ENCODE measurements around the gene SCUBE1.

Gene SCUBE1

DNA sequence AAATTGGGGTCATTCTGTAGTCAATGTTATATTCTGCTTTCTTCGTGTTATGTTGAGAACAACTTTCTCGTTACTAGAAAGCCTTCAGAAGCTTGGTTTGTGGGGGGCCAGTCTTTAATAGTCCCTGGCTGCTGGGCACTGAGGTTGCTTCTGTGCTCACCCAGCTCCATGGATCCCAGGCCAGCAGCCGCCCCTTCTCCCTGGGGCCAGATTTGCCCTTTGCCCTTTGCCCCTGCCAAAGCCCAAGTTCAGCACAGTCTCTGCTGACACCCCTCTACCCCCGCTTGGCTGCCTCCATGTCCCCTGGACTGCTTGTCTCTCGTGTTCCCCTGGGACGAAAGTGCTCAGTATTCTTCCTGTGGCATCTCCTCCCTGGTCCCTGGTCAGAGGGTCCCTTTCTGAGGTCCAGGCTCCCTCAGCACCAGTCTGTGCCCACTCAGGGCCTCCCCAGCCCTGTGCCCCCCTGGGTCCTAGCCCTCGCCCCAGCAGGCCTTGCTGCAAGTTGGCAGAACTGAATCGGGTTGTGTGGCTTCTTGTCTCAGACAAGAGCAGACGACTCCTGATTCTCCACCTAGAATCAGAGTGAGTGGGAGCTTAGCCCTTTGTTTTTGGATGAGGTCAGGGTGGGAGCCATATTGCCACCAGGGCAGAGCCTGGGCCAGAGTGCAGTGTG, 185.2 kb downstream of the SCUBE1 start:
- DNase-seq (ENCODE audit: low read depth, low spot score) = no peak

DNA sequence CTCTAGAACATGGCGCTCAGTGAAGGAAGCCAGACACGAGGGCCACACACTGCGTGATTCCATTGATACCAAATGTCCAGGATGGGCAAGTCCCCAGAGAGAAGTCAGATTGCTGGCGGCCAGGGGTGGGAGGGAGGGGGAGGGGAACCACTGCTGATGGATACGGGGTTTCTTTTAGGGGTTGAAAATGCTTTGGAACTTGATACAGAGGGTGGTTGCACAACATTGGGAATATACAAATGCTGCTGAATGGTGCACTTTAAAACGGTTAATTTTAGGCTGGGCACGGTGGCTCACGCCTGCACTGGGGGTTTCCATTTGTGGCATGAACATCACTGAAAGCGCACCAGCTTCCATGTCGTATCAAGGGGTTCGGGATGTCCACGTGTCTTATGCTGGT, 186.8 kb downstream of the SCUBE1 start:
- DNase-seq (ENCODE audit: low read depth, low spot score) = no peak

DNA sequence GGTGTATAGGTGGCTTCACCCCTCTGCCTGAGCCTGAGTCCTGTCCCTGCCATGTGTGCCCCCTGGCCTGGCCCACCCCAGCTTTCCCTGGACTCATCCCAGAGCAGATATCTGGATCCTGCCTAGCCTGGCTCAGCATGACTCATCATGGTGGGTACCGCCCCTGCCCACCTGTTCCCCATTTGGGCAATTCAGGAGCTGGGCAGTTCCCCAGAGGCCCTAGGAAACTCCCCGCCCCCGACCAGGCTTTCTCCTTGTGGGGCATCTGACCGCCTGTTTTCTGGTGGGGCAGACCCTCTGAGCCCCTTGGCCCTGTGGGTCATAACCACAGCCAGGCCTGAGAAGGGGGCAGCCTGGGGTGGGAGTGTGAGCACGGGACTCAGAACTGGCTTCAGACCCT, 187.4 kb downstream of the SCUBE1 start:
- DNase-seq (ENCODE audit: low read depth, low spot score) = no peak

DNA sequence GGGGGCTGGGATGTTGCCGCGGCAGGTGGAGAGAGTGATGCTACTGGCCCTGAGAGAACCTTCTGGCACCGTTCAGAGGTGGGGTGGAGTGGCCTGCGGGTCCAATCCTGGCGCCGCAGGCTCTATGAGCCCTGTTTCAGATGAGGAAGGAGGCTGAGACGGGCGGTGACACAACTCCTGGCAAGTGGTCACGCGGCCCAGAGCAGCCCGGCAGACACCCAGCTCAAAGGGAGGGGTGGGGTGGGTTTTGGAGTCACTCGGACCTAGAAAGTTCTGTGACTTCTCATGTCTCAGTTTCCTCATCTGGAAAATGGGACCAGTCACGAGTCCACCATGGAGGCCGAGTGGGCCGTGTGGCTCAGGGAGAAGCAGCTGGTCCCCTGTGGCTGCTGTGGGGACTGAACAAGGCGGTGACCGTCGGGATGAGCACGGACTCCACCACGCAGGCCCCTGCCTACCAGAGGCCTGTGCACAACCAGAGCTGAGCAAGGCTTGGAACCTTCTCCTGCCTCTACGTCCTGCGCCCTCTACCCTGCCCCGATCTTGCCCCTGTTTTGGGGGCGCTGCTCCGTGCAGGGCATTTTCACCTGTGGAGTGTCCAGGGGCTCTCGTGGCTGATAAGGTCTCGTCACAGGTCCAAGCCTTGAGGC, 188.2 kb downstream of the SCUBE1 start:
- no peak for DNase-seq (ENCODE audit: low read depth, low spot score)

DNA sequence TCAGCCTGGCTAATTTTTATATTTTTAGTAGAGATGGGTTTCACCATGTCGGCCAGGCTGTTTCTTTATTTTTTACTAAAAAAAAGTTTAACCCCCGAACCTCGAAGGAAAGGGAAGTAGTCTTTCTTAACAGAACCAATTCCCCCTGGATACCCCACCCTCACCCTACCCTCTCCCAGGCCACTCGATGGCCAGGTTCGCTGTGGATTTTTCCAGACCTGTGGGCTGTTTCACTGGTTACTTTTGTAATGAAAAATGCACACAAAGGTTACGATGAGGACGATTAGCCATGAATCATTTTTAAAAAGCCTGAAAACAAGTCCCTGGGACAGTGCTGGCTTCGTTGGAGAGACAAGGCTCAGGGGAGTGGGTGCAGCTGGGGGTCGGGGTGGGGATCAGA, 189.3 kb downstream of the SCUBE1 start:
- DNase-seq (ENCODE audit: low read depth, low spot score) = no peak

DNA sequence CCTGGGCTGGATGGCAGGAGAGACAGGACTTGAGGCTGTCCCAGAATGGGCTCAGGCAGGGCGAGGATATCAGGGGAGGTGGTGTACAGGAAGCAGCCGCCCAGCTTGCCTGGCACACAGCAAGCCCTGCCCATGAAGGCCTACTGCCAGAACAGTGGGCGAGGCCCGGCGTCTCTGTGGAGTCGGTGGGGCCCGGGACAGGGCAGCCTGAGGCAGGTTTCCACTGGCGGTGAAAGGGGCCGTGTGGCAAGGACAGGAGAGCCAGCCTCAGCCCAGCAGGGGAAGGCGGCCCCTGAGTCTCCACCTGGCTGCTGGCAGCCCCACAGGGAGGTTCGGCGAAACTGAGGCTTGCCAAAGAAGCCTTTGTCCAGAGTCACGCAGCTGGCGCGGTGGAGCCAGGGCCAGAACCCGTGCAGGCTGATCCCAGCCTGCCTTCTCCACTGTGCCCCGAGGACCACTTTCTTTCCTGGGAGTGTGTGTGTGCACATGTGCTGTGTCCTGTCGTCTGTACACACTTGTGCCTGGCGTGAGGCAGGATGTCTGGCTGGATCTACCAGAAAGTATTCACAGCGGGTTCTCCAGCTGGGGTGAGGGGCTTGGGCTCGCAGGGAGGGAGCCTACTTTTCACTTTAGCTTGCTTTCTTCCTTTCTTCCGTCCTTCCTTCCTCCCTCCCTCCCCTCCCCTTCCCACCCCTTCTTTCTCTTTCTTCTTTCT, 190.7 kb downstream of the SCUBE1 start:
- DNase-seq (ENCODE audit: low read depth, low spot score) = no peak

DNA sequence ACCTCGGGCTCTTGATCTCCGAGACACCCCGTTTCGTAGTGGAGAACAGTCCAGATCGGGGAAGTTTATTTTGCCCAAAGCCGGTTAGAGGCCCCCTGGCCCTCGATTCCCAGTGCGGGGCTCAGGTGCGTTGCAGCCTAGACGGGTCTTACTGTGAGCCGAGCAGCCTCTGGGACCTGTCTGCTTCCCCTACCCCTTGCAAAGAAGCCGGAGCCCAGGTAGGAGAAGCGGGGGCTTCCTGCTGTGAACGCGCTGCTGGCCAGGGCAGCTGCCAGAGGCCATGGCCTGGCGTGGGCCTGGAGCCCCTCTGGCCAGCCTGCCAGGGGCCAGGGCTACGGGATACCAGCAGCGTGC, 191.2 kb downstream of the SCUBE1 start:
- no peak for DNase-seq (ENCODE audit: low read depth, low spot score)

DNA sequence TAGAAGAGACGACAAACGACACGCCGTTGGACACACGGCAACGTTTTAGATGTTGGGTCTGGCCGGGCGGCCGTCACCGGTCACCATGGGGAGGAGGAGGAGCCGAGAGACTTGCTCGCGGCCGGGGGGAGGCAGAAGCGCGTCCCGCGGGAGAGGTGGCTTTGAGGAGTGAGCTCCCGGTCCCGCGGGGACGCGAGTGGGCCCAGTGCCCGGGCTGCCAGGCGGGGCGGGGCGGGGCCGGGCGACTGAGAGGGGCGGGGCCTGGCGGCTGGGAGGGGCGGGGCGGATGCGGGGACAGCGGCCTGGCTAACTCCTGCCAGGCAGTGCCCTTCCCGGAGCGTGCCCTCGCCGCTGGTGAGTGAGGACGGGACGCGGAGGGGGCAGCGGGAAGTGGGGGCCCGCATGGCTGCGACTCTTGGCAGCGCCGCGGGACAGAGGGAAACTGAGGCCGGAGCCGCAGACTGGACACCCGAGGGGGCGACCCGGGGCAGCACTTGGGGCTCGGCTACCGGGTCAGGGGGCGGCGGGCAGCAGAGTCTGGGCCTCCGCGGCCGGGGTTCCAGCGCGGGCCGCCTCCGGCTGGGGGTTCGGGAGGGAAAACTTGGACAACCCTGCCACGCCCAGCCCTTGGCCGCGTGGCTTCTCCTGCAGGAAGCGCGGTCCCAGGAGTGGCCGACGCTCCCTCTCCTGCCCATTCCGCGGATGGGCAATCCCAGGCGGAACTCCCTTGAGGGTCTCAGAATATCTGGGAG, 191.7 kb downstream of the SCUBE1 start, which contains the start of gene TSPO:
TSPO (plus strand) TSS at position 309 of the 752 bp plus-strand sequence. CDS start 7,680 bp downstream, outside the sequence.
- DNase-seq (ENCODE audit: low read depth, low spot score) = no peak

DNA sequence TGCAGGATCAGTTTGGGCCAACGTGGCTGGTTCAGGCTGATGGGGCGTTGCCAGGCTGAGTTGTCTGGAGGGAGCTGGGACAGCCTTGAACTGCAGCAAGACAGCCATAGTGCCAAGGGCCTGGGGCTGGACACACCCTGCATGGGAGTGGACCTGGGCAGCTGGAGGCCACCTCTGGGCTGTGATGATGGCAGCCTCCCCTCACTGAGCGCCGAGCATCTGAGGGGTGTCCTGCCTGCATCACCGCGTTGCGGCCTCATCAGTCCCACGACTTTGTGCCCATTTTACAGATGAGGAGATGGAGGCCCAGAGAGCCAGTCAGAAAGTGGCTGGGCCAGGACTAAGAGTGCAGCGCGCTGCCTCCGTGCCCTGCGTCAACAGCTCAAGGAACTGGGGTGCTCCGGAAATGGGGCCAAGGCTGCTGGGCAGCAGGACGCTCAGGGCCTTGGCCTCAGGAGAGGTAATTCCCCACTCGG, 192.4 kb downstream of the SCUBE1 start:
- no peak for DNase-seq (ENCODE audit: low read depth, low spot score)

DNA sequence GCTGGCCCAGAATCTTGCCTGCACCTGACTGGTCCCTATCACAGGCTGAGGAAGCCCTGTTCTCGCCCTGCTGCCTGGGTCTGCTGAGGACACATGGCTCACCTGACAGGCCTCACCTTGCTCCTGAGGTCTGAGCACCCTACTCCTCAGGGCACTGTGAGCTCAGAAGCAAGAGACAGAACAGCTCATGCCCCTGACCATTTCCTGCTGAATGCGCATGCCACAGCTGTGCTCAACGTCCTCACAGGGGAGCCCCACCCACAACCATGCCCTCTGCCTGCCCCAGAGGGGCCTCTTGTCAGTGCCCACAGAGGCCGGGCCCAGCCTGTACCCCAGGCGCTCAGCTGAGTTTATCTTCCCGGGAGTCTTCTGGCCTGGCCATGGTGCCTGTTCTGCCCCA, 194.6 kb downstream of the SCUBE1 start:
- DNase-seq (ENCODE audit: low read depth, low spot score) = no peak

DNA sequence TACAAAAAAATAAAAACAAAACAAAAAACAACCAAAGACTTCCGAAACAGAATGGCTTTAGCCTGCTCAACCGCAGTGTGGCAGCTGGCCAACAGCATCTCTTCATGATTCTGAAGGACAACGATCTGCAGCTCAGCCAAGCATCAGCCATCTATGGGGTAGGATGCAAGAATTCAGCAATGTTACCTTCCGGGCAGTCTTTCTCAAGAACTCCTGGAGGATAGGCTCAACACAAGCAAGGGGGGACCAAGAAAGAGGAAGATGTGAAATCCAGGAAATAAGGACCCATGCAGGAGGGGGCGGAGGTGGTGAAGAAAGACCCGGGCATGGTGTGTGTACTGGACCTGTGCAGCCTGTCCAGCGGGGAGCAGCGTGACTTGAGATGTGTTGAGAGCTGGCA, 195.4 kb downstream of the SCUBE1 start:
- no peak for DNase-seq (ENCODE audit: low read depth, low spot score)
